Progenitor cell of endocrine pancreas (in vitro differentiated cells): ENCODE measurements around the gene ARPC1B. TPM values are rescaled to one million over a fixed set of nuclear protein-coding genes. Genes with fewer than 3 reads are reported as not detected.
"Not testable (repeated sequence)": the region's sequence is repeated elsewhere in the genome, so short reads cannot be mapped to it uniquely, and the experiment has no call there.

ENCODE experiments used
- DNase-seq: peaks from one replicate; pipeline ENCODE4 v3.0.0; 2021; ENCODE audit warnings: low spot score; ENCODE audit not compliant: unreplicated experiment
- H3K27ac Mint-ChIP-seq: 2 replicates; pipeline ENCODE4 v1.8.0; 2021; ENCODE audit warnings: mild to moderate bottlenecking, moderate library complexity, mixed read lengths
- H3K27me3 Mint-ChIP-seq: 2 replicates; pipeline ENCODE4 v1.8.0; 2021; ENCODE audit warnings: mixed read lengths
- H3K36me3 Mint-ChIP-seq: 2 replicates; pipeline ENCODE4 v1.8.0; 2022; ENCODE audit warnings: mixed read lengths; ENCODE audit not compliant: insufficient read depth
- H3K4me1 Mint-ChIP-seq: 2 replicates; pipeline ENCODE4 v1.8.0; 2021; ENCODE audit warnings: low read depth, mixed read lengths
- H3K4me3 Mint-ChIP-seq: 2 replicates; pipeline ENCODE4 v1.8.0; 2021; ENCODE audit warnings: low read depth, mild to moderate bottlenecking, moderate library complexity, mixed read lengths
- H3K9me3 Mint-ChIP-seq: 2 replicates; pipeline ENCODE4 v1.8.0; 2021; ENCODE audit warnings: low read depth, mixed read lengths
- CTCF ChIP-seq: fragments of 200-600 bp; sonication (generic); IDR thresholded peaks from one replicate; pipeline ENCODE4 v1.5.0; 2021; ENCODE audit warnings: antibody characterized with exemption, mild to moderate bottlenecking; ENCODE audit not compliant: unreplicated experiment
- total RNA-seq: library from RNA; stranded (reverse); gene quantifications from 2 replicates; pipeline ENCODE4 v1.2.1, GENCODE V29; 2021

The ARPC1B gene
- total RNA-seq, 1 donor from 2014 or later: 28.2 TPM

- TF ChIP-seq CTCF: no peak
- no peaks in the 10 kb centered on the region for H3K27me3 Mint-ChIP-seq
- H3K9me3 Mint-ChIP-seq: no peaks in the 10 kb centered on the region
- DNase-seq: no peak
- no peak overlapping the region for H3K27ac Mint-ChIP-seq
- no peaks in the 10 kb centered on the region for H3K4me1 Mint-ChIP-seq
- H3K4me3 Mint-ChIP-seq: no peak overlapping the region
- peaks cover 30% of the 10 kb centered on the region for H3K36me3 Mint-ChIP-seq
Measured at GRCh38 chr7:99355098-99355497, 19.4 kb upstream of the ARPC1B start.

DNA sequence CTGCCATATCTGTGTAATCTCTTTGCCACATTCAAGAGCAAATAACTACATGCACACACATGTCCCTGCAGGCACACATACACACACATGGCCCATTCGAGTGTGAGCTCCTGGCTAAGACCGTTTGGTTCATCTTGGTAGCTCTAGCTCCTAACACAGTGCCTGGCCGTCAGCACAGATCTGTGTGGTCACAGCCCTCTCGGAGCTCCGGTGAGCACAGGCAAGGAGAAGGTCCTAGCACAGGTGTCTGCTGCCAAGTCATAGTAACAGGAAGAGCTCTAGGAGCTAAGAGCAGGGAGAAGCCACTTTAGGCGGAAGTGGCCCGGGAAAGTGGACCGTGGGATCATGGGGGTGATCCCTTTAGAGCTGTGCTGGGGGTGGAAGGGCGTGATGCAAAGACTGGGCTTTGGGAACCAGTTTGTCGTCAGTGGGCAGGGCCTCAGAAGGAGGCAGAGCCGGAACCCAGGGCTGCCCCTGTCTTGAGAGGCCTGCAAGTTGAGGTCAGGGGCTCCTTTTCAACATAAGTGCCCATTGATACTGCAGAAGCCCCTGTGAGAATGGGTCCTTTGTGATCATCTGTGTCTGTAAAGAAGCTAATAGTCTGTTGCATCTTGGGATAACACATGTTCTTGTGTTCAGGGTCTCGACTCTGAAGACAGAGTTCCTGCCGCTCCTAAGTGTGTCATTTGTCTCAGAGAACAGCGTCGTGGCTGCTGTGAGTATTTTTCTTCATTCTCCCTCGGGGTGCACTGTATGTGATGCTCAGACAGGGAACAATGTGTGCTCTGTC lies 16.6 kb upstream of the ARPC1B start:
- no peak for TF ChIP-seq CTCF
- H3K4me3 Mint-ChIP-seq: no peak overlapping the region
- H3K4me1 Mint-ChIP-seq: no peaks in the 10 kb centered on the region
- H3K36me3 Mint-ChIP-seq: peaks cover 27% of the 10 kb centered on the region
- H3K27me3 Mint-ChIP-seq: no peaks in the 10 kb centered on the region
- no peak for DNase-seq
- no peaks in the 10 kb centered on the region for H3K9me3 Mint-ChIP-seq
- H3K27ac Mint-ChIP-seq: no peak overlapping the region

GRCh38 chr7:99358521-99358920 lies 16.0 kb upstream of the ARPC1B start:
- H3K4me1 Mint-ChIP-seq, H3K27me3 Mint-ChIP-seq, DNase-seq, H3K9me3 Mint-ChIP-seq, H3K27ac Mint-ChIP-seq, H3K4me3 Mint-ChIP-seq: not testable (repeated sequence)
- H3K36me3 Mint-ChIP-seq: peaks cover 27% of the 10 kb centered on the region

DNA sequence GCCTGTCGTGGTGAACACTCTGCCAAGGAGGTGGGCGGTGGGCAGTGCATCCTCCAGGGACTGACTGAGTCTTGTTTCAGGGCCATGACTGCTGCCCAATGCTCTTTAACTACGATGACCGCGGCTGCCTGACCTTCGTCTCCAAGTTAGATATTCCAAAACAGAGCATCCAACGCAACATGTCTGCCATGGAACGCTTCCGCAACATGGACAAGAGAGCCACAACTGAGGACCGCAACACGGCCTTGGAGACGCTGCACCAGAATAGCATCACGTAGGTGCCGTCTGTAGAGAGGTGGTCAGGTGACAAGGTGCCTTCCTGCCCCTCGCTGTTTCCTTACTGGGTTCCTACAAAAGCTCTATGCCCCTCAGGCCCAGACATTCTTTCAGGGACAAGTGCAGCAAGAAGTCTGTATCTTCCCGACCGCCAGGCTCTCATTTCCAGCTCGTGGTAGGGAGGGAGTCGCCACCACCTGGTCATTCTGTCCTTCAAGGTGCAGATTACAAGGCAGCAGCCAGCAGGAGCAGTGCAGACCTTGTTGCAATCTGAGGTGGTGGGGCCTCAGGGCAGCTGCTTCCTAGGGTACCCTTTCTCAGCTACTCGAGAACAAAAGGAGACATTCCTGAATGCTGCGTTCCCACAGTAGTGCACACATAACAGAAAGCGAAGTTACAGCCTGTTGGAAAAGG lies 14.9 kb upstream of the ARPC1B start:
- no peak overlapping the region for H3K4me3 Mint-ChIP-seq
- no peak overlapping the region for H3K27ac Mint-ChIP-seq
- TF ChIP-seq CTCF: no peak
- peaks cover 26% of the 10 kb centered on the region for H3K36me3 Mint-ChIP-seq
- no peaks in the 10 kb centered on the region for H3K27me3 Mint-ChIP-seq
- H3K9me3 Mint-ChIP-seq: no peaks in the 10 kb centered on the region
- DNase-seq: no peak
- H3K4me1 Mint-ChIP-seq: no peaks in the 10 kb centered on the region

- peaks cover 27% of the 10 kb centered on the region for H3K36me3 Mint-ChIP-seq
- H3K27ac Mint-ChIP-seq: no peak overlapping the region
- DNase-seq: no peak
- no peak overlapping the region for H3K4me3 Mint-ChIP-seq
- no peak for TF ChIP-seq CTCF
- no peaks in the 10 kb centered on the region for H3K27me3 Mint-ChIP-seq
- H3K4me1 Mint-ChIP-seq: no peaks in the 10 kb centered on the region
- no peaks in the 10 kb centered on the region for H3K9me3 Mint-ChIP-seq
Measured at GRCh38 chr7:99362801-99363200, 11.7 kb upstream of the ARPC1B start.
